A549 (cell line): ENCODE data around the gene ARHGEF11. TPM values are rescaled to one million over a fixed set of nuclear protein-coding genes. Genes with fewer than 3 reads are reported as not detected.

Source experiments
- ATAC-seq, 2 experiments: fragments of 200-7000 bp in 1 of 2; fragments of >200 bp in 1 of 2; cut with Nextera tagmentation in 1 of 2; cut with Tn5 transposase in 1 of 2; 3 replicates each; pipeline versions ENCODE4 v1.8.0 to v1.9.1; 2018 to 2020; ENCODE audit warnings: mild to moderate bottlenecking in 1 of 2, moderate library complexity in 1 of 2
- CTCF ChIA-PET: fragments of 300-600 bp; sonication (Branson Sonifier 250); formaldehyde crosslinking; extraction: SDS; loops from one replicate; lab custom pipeline; 2021; ENCODE audit warnings: antibody characterized with exemption, inconsistent platforms; lab: Yijun Ruan, JAX
- POLR2A ChIA-PET: fragments of 350-600 bp; formaldehyde crosslinking; extraction: SDS; loops from one replicate; lab custom pipeline; 2021; ENCODE audit warnings: antibody characterized with exemption, inconsistent platforms; lab: Yijun Ruan, JAX
- DNase-seq, 2 experiments: peaks; one replicate each; pipeline versions ENCODE4 v3.0.0 to v3.0.0-alpha.2; 2011 to 2016; ENCODE audit warnings: low read depth in 1 of 2, low spot score in 1 of 2
- FAIRE-seq: peaks from 2 replicates; lab custom pipeline; 2011; peaks lifted over from hg19 to GRCh38; lab: Jason Lieb, UNC
- H3K27ac ChIP-seq, 2 experiments: fragments of >200 bp; sonication (Bioruptor Twin); formaldehyde crosslinking; 3 replicates each; pipeline ENCODE4 v1.5.1; 2016 to 2017
- H3K4me1 ChIP-seq: fragments of >200 bp; sonication (Bioruptor Twin); formaldehyde crosslinking; 3 replicates; pipeline ENCODE4 v1.6.1; 2016
- H3K4me2 ChIP-seq: fragments of >200 bp; sonication (Bioruptor Twin); formaldehyde crosslinking; 3 replicates; pipeline ENCODE4 v1.6.1; 2016
- H3K4me3 ChIP-seq: fragments of >200 bp; sonication (Bioruptor Twin); formaldehyde crosslinking; 3 replicates; pipeline ENCODE4 v1.5.1; 2016
- H3K9me3 ChIP-seq: fragments of >200 bp; sonication (Bioruptor Twin); formaldehyde crosslinking; 3 replicates; pipeline ENCODE4 v1.6.1; 2016
- FOSB ChIP-seq: fragments of 250-450 bp; sonication (Bioruptor Pico); IDR thresholded peaks from 2 replicates; pipeline ENCODE4 v1.5.0; 2020; ENCODE audit warnings: mild to moderate bottlenecking, moderate library complexity
- FOXS1 ChIP-seq: fragments of 250-450 bp; sonication (Bioruptor Pico); IDR thresholded peaks from 2 replicates; pipeline ENCODE4 v1.5.0; 2020; ENCODE audit warnings: mild to moderate bottlenecking, moderate library complexity
- HOXB13 ChIP-seq: fragments of 250-450 bp; sonication (Bioruptor Pico); IDR thresholded peaks from 2 replicates; pipeline ENCODE4 v1.5.0; 2020; ENCODE audit warnings: low read depth, mild to moderate bottlenecking, moderate library complexity
- HOXB5 ChIP-seq: fragments of 250-450 bp; sonication (Bioruptor Pico); IDR thresholded peaks from 2 replicates; pipeline ENCODE4 v1.5.0; 2020; ENCODE audit warnings: mild to moderate bottlenecking, moderate library complexity
- JUN ChIP-seq, 2 experiments: fragments of >200 bp; sonication (Bioruptor Twin); formaldehyde crosslinking; IDR thresholded peaks; 2 replicates in 1 of 2; 3 replicates in 1 of 2; pipeline ENCODE4 v1.6.1; 2016 to 2017
- KDM1A ChIP-seq: fragments of 200-600 bp; sonication (generic); IDR thresholded peaks from 2 replicates; pipeline ENCODE4 v1.6.1; 2016; ENCODE audit warnings: low read depth, mild to moderate bottlenecking
- KDM5A ChIP-seq: fragments of 200-600 bp; sonication (generic); IDR thresholded peaks from 2 replicates; pipeline ENCODE4 v1.6.1; 2016; ENCODE audit warnings: antibody characterized with exemption, mild to moderate bottlenecking
- MAFK ChIP-seq: fragments of 450-650 bp; IDR thresholded peaks from 2 replicates; pipeline ENCODE4 v1.6.1; 2014; ENCODE audit not compliant: partially characterized antibody
- NR3C1 ChIP-seq: fragments of >200 bp; sonication (Bioruptor Twin); formaldehyde crosslinking; IDR thresholded peaks from 3 replicates; pipeline ENCODE4 v1.6.1; 2017
- POLR2AphosphoS2 ChIP-seq: conservative IDR thresholded peaks from 2 replicates; pipeline ENCODE4 v1.6.1; 2012; ENCODE audit warnings: low read length, improper control_type of control experiment, inconsistent platforms
- RAD21 ChIP-seq, 2 experiments: fragments of >200 bp in 1 of 2; sonication (Bioruptor Twin) in 1 of 2; formaldehyde crosslinking in 1 of 2; IDR thresholded peaks in 1 of 2; conservative IDR thresholded peaks in 1 of 2; 2 replicates in 1 of 2; 3 replicates in 1 of 2; pipeline ENCODE4 v1.6.1; 2012 to 2018; ENCODE audit warnings: inconsistent platforms in 1 of 2
- RCOR1 ChIP-seq: fragments of 150-350 bp; IDR thresholded peaks from 2 replicates; pipeline ENCODE4 v1.6.1; 2014; ENCODE audit warnings: antibody characterized with exemption, low read length, low read depth
- SMC3 ChIP-seq: fragments of >200 bp; sonication (Bioruptor Twin); formaldehyde crosslinking; IDR thresholded peaks from 3 replicates; pipeline ENCODE4 v1.6.1; 2018; ENCODE audit warnings: inconsistent platforms
- TFCP2L1 ChIP-seq: fragments of 250-450 bp; sonication (Bioruptor Pico); IDR thresholded peaks from 2 replicates; pipeline ENCODE4 v1.5.0; 2021; ENCODE audit warnings: mild to moderate bottlenecking
- TP53 ChIP-seq: fragments of 250-450 bp; sonication (Bioruptor Pico); IDR thresholded peaks from 2 replicates; pipeline ENCODE4 v1.5.0; 2021; ENCODE audit warnings: mild to moderate bottlenecking, moderate library complexity
- ZFP36 ChIP-seq: fragments of 450-650 bp; IDR thresholded peaks from 2 replicates; pipeline ENCODE4 v1.6.1; 2014; ENCODE audit warnings: borderline replicate concordance; ENCODE audit not compliant: partially characterized antibody
- ZSCAN20 ChIP-seq: fragments of 250-450 bp; sonication (Bioruptor Pico); IDR thresholded peaks from 2 replicates; pipeline ENCODE4 v1.8.0; 2022; ENCODE audit warnings: mild to moderate bottlenecking, moderate library complexity
- WGBS: methylation state at CpG from one replicate; pipeline ENCODE4 v1.1.6; 2017; ENCODE audit errors: missing lambda C conversion rate; 5-methylcytosine and 5-hydroxymethylcytosine counted together
- polyA plus RNA-seq, 4 experiments: library from polyadenylated mRNA; depleted of rRNA in 3 of 4; stranded (reverse); fragments of >200 nt; fragmentation: RNase III in 1 of 4; extraction: RNeasy Plus Mini Kit Qiagen cat#74134 plus additional on column Dnase treatment in 1 of 4; gene quantifications; 2 replicates in 3 of 4; 3 replicates in 1 of 4; pipeline ENCODE4 v1.2.3, GENCODE V29; 2011 to 2017
- TF ChIP-seq, protein P1 (sequence below): fragments of 150-350 bp; IDR thresholded peaks from 2 replicates; pipeline ENCODE4 v1.6.1; 2014; ENCODE audit warnings: low read depth, mild to moderate bottlenecking, low read length
- TF ChIP-seq, protein P2 (sequence below): IDR thresholded peaks from 2 replicates; pipeline ENCODE4 v1.6.1; 2012; ENCODE audit warnings: low read depth, borderline replicate concordance
- TF ChIP-seq, protein P3 (sequence below): fragments of >200 bp; sonication (Bioruptor Twin); formaldehyde crosslinking; IDR thresholded peaks from 3 replicates; pipeline ENCODE4 v1.5.1; 2016
- TF ChIP-seq, protein P4 (sequence below): IDR thresholded peaks from 2 replicates; pipeline ENCODE4 v1.6.1; 2012

The ARHGEF11 gene
- polyA plus RNA-seq, 2 of the 4 experiments (the other 2 are of a cell fraction) = 15.7 to 17.1 TPM

DNA sequence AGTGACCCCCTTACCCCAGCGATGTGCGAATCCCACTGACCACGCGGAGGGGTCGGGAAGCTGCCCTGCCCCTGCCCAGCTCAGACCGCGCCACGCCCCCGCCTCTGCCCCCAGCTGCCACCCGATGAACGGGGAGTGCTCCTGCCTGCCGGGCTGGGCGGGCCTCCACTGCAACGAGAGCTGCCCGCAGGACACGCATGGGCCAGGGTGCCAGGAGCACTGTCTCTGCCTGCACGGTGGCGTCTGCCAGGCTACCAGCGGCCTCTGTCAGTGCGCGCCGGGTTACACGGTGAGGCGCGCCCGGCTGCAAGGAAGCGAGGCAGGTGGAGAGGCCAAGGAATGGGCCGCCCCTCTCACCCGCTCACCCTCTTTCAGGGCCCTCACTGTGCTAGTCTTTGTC lies 137.0 kb downstream of the ARHGEF11 start:
- no peak overlapping the region for H3K27ac ChIP-seq
- ATAC-seq (no peak), FAIRE-seq (no peak), DNase-seq (no peak)
- 91% methylated on average over 22 of the region's 29 CpGs for WGBS
- no peaks in the 10 kb centered on the region for H3K9me3 ChIP-seq
- no peak overlapping the region for H3K4me3 ChIP-seq
- TF ChIP-seq HOXB13 = no peak
- TF ChIP-seq NR3C1 = no peak
- CTCF ChIA-PET = interaction anchor here (0.6 to 6.7 kb wide), 6 partner anchors 9 to 220 kb away, joined by 3 to 89 read pairs (median 4); partner anchors contain the start of genes INSRR and NTRK1
- POLR2A ChIA-PET = no interaction called here
- H3K4me2 ChIP-seq = no peak overlapping the region
- H3K4me1 ChIP-seq = peaks cover 20% of the 10 kb centered on the region

DNA sequence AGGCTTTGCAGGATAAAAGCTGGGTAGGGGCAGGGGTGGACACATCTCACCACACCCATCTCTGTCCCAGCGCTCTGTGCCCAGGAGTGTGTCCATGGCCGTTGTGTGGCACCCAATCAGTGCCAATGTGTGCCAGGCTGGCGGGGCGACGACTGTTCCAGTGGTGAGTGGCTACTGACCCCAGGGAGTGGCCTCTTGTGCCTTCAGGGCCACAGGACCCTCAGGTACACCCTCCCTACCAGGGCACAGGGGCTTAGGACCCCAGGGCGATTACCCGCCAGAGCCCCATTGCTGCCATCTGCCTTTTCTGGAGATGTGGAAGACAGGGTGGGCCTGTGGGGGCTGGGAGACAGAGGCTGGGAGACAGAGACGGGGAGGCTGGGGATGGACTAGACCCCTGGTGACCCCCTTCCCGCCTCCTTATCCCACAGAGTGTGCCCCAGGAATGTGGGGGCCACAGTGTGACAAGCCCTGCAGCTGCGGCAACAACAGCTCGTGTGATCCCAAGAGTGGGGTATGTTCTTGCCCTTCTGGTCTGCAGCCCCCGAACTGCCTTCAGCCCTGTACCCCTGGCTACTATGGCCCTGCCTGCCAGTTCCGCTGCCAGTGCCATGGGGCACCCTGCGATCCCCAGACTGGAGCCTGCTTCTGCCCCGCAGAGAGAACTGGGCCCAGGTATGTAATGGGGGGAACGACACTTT lies 139.2 kb downstream of the ARHGEF11 start:
- H3K9me3 ChIP-seq = no peaks in the 10 kb centered on the region
- CTCF ChIA-PET = interaction anchor here (0.6 to 1.0 kb wide), 2 partner anchors 14 to 180 kb away, joined by 3 to 5 read pairs; partner anchors contain the start of gene LRRC71
- ATAC-seq = no peak
- WGBS = 93% methylated on average over 14 of the region's 16 CpGs
- H3K4me1 ChIP-seq = peaks cover 17% of the 10 kb centered on the region
- DNase-seq = no peak
- POLR2A ChIA-PET = no interaction called here
- H3K27ac ChIP-seq = peak overlapping the region in 1 of 2 experiments; percentile 75; a peak in 3 of 6 replicates
- FAIRE-seq = no peak
- H3K4me2 ChIP-seq = no peak overlapping the region; the same call in 2 of the 3 replicates
- no peak overlapping the region for H3K4me3 ChIP-seq
- TF ChIP-seq, protein P1, sequence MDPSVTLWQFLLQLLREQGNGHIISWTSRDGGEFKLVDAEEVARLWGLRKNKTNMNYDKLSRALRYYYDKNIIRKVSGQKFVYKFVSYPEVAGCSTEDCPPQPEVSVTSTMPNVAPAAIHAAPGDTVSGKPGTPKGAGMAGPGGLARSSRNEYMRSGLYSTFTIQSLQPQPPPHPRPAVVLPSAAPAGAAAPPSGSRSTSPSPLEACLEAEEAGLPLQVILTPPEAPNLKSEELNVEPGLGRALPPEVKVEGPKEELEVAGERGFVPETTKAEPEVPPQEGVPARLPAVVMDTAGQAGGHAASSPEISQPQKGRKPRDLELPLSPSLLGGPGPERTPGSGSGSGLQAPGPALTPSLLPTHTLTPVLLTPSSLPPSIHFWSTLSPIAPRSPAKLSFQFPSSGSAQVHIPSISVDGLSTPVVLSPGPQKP = no peak
- TF ChIP-seq ZSCAN20 (CRISPR knock-in tag) (no peak), SMC3 (no peak), HOXB5 (CRISPR knock-in tag) (no peak), KDM1A (no peak)

DNA sequence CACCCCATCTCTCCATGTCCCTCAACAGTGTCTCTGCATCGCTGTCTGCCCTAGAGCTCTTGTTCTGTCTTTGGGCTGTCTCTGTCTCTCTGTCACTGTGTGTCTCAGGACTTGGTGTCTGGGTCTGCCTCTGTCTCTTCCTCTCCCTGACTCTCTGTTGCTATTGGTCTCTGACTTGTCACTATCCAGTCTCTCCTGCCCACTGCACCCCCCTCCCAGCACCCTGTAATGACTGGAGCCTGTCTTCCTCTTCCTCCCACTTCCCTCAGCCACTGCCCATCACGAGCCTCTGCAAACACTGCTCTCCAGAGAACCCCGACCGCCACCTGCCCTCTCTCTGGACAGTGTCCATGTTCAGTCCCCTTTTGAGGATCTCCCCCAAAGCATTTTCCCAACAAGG lies 139.9 kb downstream of the ARHGEF11 start:
- H3K4me2 ChIP-seq = no peak overlapping the region
- H3K4me3 ChIP-seq = no peak overlapping the region
- H3K9me3 ChIP-seq = no peaks in the 10 kb centered on the region
- 82% methylated on average over 4 of the region's 4 CpGs for WGBS
- FAIRE-seq = no peak
- no peak for DNase-seq
- CTCF ChIA-PET = interaction anchor here (0.7 to 1.0 kb wide), 3 partner anchors 8 to 192 kb away, joined by 3 to 5 read pairs (median 3); partner anchors contain the start of gene LRRC71
- TF ChIP-seq KDM1A (no peak), ZSCAN20 (CRISPR knock-in tag) (no peak), NR3C1 (no peak), RAD21 (conservative IDR thresholded peaks at IDR 0.05 in 1 of 2, IDR thresholded peaks at IDR 0.05 in 1 of 2) (no peak), POLR2AphosphoS2 (no peak)
- TF ChIP-seq, protein P2, sequence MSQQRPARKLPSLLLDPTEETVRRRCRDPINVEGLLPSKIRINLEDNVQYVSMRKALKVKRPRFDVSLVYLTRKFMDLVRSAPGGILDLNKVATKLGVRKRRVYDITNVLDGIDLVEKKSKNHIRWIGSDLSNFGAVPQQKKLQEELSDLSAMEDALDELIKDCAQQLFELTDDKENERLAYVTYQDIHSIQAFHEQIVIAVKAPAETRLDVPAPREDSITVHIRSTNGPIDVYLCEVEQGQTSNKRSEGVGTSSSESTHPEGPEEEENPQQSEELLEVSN = no peak
- TF ChIP-seq, protein P3, sequence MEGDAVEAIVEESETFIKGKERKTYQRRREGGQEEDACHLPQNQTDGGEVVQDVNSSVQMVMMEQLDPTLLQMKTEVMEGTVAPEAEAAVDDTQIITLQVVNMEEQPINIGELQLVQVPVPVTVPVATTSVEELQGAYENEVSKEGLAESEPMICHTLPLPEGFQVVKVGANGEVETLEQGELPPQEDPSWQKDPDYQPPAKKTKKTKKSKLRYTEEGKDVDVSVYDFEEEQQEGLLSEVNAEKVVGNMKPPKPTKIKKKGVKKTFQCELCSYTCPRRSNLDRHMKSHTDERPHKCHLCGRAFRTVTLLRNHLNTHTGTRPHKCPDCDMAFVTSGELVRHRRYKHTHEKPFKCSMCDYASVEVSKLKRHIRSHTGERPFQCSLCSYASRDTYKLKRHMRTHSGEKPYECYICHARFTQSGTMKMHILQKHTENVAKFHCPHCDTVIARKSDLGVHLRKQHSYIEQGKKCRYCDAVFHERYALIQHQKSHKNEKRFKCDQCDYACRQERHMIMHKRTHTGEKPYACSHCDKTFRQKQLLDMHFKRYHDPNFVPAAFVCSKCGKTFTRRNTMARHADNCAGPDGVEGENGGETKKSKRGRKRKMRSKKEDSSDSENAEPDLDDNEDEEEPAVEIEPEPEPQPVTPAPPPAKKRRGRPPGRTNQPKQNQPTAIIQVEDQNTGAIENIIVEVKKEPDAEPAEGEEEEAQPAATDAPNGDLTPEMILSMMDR = no peak
- H3K27ac ChIP-seq = no peak overlapping the region
- peaks cover 21% of the 10 kb centered on the region for H3K4me1 ChIP-seq
- no peak for ATAC-seq
- POLR2A ChIA-PET = no interaction called here

DNA sequence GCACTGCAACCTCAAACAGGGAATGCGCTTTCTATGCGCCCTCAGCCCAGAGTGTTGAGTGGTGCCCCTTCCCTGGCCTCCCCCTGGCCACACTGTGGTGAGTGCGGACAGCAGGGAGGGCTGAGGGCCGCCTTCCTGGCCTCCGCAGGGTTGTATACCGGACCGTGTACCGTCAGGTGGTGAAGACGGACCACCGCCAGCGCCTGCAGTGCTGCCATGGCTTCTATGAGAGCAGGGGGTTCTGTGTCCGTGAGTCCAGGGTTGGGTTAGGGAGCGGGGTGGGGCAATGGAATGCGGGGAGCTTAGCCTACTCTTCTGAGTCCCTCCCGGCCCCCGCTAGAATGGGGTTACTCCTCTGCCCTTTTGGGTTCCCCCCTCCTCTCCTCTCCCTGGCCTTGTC lies 140.4 kb downstream of the ARHGEF11 start:
- ATAC-seq (no peak), FAIRE-seq (no peak), DNase-seq (no peak)
- POLR2A ChIA-PET = no interaction called here
- Histone ChIP-seq H3K4me2 (no peak overlapping the region), H3K9me3 (no peaks in the 10 kb centered on the region), H3K27ac (no peak overlapping the region), H3K4me1 (peaks cover 18% of the 10 kb centered on the region), H3K4me3 (no peak overlapping the region)
- CTCF ChIA-PET = interaction anchor here (0.7 to 1.0 kb wide), 3 partner anchors 9 to 191 kb away, joined by 3 to 5 read pairs (median 3); partner anchors contain the start of gene LRRC71
- 89% methylated on average over 11 of the region's 16 CpGs for WGBS
- TF ChIP-seq TFCP2L1 (CRISPR knock-in tag) (no peak), RCOR1 (no peak), KDM5A (no peak), KDM1A (no peak), FOSB (CRISPR knock-in tag) (no peak), TP53 (CRISPR knock-in tag) (no peak), ZFP36 (no peak), HOXB5 (CRISPR knock-in tag) (no peak), FOXS1 (CRISPR knock-in tag) (no peak), JUN (IDR thresholded peaks at IDR 0.05) (no peak), MAFK (no peak)
- TF ChIP-seq, protein P2 = no peak
- TF ChIP-seq, protein P3 = no peak
- TF ChIP-seq, protein P4, sequence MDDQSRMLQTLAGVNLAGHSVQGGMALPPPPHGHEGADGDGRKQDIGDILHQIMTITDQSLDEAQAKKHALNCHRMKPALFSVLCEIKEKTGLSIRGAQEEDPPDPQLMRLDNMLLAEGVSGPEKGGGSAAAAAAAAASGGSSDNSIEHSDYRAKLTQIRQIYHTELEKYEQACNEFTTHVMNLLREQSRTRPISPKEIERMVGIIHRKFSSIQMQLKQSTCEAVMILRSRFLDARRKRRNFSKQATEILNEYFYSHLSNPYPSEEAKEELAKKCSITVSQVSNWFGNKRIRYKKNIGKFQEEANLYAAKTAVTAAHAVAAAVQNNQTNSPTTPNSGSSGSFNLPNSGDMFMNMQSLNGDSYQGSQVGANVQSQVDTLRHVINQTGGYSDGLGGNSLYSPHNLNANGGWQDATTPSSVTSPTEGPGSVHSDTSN = no peak
